Activated T-cell treated with anti-CD3 and anti-CD28 coated beads, Interleukin-2, amount 50 U/mL, for 24 hours (primary cell): ENCODE results near the gene TAOK3.
A peak's percentile ranks its signal among the peaks of the same experiment; 100 is the strongest.
"Not testable (repeated sequence)": the region's sequence is repeated elsewhere in the genome, so short reads cannot be mapped to it uniquely, and the experiment has no call there.

Experiments
- DNase-seq: peaks from one replicate; pipeline ENCODE4 v3.0.0-alpha.2; 2020
- H3K27ac Mint-ChIP-seq: 2 replicates; pipeline ENCODE4 v1.8.0; 2020; ENCODE audit warnings: mild to moderate bottlenecking, mixed read lengths
- H3K27me3 Mint-ChIP-seq: 2 replicates; pipeline ENCODE4 v1.8.0; 2020; ENCODE audit warnings: mixed read lengths
- H3K36me3 Mint-ChIP-seq: 2 replicates; pipeline ENCODE4 v1.8.0; 2020; ENCODE audit warnings: low read depth, mixed read lengths
- H3K4me1 Mint-ChIP-seq: 2 replicates; pipeline ENCODE4 v1.8.0; 2020; ENCODE audit warnings: low read depth, mixed read lengths
- H3K4me3 Mint-ChIP-seq: 2 replicates; pipeline ENCODE4 v1.8.0; 2020; ENCODE audit warnings: mild to moderate bottlenecking, moderate library complexity, mixed read lengths
- H3K9me3 Mint-ChIP-seq: 2 replicates; pipeline ENCODE4 v1.8.0; 2020; ENCODE audit warnings: mixed read lengths

The TAOK3 gene

DNA sequence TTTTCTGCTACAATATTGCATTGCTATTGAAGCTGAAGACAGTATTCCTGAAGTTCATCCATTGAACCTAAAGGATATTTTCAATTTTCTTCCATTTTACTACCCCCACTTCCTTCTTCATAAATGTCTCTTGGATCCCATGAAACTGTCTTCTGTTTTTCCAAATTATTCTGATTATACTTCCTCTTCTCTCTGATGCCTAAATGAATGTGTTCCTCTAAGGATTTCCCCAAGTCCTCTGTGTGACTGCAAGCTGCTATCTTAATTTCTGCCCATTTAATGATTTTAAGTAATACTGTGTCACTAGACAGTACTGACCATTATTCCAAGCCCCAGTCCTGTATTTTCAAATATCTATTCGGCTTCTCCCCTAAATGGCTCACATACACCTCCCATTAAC lies 102.9 kb downstream of the TAOK3 start:
- DNase-seq: no peak
- Mint-ChIP-seq H3K9me3 (no peaks in the 10 kb centered on the region), H3K27me3 (no peaks in the 10 kb centered on the region), H3K27ac (no peak overlapping the region), H3K36me3 (peaks cover 26% of the 10 kb centered on the region), H3K4me3 (no peak overlapping the region), H3K4me1 (peaks cover 7% of the 10 kb centered on the region)

DNA sequence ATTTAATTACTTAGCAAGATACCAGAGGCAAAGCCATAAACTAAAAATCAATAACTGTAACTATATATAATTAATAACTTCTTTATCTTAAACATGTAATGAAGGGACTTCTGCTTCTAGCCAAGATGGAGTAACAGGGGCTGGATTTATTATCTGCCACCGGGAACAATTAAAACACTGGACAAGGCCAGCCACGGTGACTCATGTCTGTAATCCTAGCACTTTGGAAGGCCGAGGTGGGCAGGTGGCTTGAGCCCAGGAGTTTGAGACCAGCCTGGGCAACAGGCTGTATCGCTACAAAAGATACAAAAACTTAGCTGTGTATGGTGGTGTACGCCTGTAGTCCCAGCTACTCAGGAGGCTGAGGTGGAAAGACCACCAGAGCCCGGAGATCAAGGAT lies 113.6 kb downstream of the TAOK3 start:
- Mint-ChIP-seq H3K27me3 (no peaks in the 10 kb centered on the region), H3K4me1 (peaks cover 2% of the 10 kb centered on the region), H3K27ac (no peak overlapping the region), H3K4me3 (no peak overlapping the region), H3K36me3 (peaks cover 75% of the 10 kb centered on the region), H3K9me3 (peaks cover 5% of the 10 kb centered on the region)
- DNase-seq: no peak

DNA sequence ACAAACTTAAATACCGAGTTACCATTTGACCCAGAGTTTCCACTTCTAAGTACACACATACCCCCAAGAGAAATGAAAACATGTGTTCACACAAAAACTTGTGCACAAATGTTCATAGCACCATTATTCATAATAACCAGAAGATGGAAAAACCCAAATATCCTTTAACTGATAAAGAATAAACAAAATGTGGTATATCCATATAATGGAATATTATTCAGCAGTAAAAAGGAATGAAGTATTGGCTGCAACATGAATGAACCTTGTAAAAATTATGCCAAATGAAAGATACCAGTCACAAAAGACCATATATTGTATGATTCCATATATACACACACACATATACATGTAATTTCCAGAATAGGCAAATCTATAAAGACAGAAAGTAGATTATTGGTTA lies 116.4 kb downstream of the TAOK3 start:
- H3K9me3 Mint-ChIP-seq: peaks cover 5% of the 10 kb centered on the region
- no peak for DNase-seq
- H3K4me1 Mint-ChIP-seq: peaks cover 2% of the 10 kb centered on the region
- no peak overlapping the region for H3K4me3 Mint-ChIP-seq
- no peak overlapping the region for H3K27ac Mint-ChIP-seq
- no peaks in the 10 kb centered on the region for H3K27me3 Mint-ChIP-seq
- peaks cover 64% of the 10 kb centered on the region for H3K36me3 Mint-ChIP-seq

DNA sequence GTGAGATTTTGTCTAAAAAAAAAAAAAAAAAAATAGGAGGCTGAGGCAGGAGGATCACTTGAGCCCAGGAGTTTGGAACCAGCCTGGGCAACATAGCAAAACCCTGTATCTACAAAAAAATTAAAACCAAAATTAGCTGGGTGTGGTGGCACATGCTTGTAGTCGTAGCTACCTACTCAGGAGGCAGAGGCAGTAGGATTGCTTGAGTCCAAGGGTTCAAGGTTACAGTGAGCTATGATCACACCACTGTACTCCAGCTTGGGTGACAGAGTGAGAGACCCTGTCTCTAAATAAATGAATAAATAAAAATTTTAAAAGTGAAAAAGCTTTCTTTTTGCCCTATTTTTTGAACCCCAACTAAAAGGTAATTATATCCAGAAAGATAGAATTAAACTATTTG lies 123.2 kb downstream of the TAOK3 start:
- Mint-ChIP-seq H3K27me3 (no peaks in the 10 kb centered on the region), H3K27ac (no peak overlapping the region), H3K4me1 (no peaks in the 10 kb centered on the region), H3K9me3 (no peaks in the 10 kb centered on the region), H3K36me3 (peaks cover 32% of the 10 kb centered on the region), H3K4me3 (no peak overlapping the region)
- DNase-seq: no peak

DNA sequence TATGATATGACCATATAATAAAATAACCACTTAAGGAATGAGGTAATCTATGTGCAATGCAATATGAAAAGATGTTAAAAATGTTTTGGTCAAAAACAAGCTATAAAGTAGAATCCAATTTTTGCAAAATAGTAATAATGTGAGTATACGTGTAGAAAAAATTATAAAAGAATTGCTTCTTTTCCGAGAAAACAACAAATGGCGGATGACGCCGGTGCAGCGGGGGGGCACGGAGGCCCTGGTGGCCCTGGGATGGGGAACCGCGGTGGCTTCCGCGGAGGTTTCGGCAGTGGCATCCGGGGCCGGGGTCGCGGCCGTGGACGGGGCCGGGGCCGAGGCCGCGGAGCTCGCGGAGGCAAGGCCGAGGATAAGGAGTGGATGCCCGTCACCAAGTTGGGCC lies 126.8 kb downstream of the TAOK3 start:
- not testable (repeated sequence) for H3K27me3 Mint-ChIP-seq, H3K9me3 Mint-ChIP-seq, DNase-seq, H3K4me1 Mint-ChIP-seq, H3K4me3 Mint-ChIP-seq, H3K27ac Mint-ChIP-seq
- H3K36me3 Mint-ChIP-seq: peaks cover 34% of the 10 kb centered on the region

DNA sequence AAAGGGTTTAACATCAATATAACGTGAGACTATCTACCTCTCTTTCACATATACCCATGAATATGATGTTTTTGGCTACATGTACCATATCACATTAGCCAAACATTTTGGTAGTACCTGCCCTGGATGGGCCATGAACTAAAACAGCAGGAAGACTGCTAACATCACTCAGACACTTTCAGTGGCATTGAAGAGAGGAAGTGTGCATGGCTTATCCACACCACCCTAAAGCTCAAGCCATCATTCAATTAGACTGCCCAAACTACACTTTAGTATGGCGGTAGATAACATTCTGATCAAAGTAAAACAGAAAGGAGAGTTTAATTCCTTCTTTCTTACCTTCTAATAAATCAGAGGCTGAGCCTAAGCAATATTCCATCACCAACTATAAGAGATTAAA lies 133.8 kb downstream of the TAOK3 start:
- no peaks in the 10 kb centered on the region for H3K27me3 Mint-ChIP-seq
- no peaks in the 10 kb centered on the region for H3K9me3 Mint-ChIP-seq
- peak overlapping the region; percentile 33 for H3K27ac Mint-ChIP-seq
- peaks cover 69% of the 10 kb centered on the region for H3K36me3 Mint-ChIP-seq
- H3K4me3 Mint-ChIP-seq: no peak overlapping the region
- H3K4me1 Mint-ChIP-seq: peaks cover 1% of the 10 kb centered on the region
- no peak for DNase-seq

DNA sequence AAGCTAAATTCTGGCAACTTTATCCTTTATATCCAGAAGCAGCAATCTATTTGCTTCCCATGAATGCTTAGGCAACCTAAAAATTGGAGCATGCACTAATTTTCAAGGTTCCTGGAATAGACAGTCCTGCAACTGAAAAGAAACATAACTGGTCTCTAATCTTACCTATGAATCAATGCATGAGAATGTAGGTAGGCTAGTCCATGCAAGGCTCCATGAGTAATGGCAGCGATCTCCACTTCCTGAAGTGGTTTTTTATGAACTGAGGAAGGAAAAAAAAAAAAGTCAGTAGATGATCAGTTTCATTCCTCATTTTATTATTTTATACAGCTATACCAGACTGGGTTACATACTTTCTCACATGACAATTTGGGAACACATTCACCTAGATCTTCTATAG lies 134.8 kb downstream of the TAOK3 start:
- Mint-ChIP-seq H3K27ac (peak overlapping the region; percentile 71), H3K27me3 (no peaks in the 10 kb centered on the region), H3K36me3 (peaks cover 68% of the 10 kb centered on the region), H3K4me1 (peaks cover 1% of the 10 kb centered on the region), H3K4me3 (no peak overlapping the region), H3K9me3 (no peaks in the 10 kb centered on the region)
- no peak for DNase-seq

DNA sequence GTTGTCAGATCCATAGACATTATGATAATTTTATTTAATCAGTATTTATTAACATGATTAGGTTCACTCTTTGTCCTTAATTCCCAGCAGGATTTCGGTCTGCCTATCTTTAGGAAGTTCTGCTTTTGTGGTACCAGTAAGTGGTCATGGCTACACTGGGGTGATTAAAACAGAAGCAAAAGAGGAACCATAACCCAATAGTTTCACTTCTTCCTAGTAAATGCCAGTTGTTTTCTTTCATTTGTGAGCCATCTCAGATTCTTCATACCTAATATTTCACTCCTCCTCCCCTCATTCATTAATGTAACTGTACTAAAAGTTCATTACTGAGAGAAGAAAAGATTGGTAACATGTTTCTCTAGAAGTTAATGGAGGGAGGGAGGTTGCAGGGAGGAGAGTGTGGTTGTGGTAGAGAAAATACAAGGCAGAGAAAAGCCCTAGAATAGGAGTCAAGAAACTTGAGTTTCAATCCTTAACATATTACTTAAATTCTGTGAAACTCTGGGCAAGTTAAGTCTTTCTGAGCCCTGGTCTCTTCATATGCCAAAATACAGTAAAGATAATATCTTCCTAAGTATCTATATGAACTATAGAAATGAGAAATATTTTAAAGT lies 135.5 kb downstream of the TAOK3 start:
- H3K36me3 Mint-ChIP-seq: peaks cover 71% of the 10 kb centered on the region
- DNase-seq: no peak
- H3K27ac Mint-ChIP-seq: peak overlapping the region; percentile 71
- peaks cover 1% of the 10 kb centered on the region for H3K4me1 Mint-ChIP-seq
- no peaks in the 10 kb centered on the region for H3K27me3 Mint-ChIP-seq
- H3K4me3 Mint-ChIP-seq: no peak overlapping the region
- H3K9me3 Mint-ChIP-seq: no peaks in the 10 kb centered on the region

DNA sequence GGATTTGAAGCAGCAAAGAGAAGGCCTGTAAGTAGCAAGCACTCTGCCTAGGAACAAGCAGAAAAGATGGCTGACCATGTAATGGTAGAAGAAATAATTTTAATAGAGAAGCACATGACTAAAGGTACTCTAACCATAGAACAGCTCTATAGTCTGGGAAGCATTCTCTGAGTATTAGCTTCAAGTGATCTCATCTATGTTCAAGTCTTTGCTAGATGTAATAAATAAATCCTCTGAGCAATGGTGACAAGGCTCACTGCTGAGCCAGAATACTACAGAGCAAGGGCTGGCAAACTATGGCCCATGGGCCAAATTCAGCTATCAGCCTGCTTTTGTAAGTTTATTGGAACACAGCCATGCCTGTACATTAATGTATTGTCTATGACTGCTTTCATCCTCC lies 152.0 kb downstream of the TAOK3 start:
- H3K27ac Mint-ChIP-seq: no peak overlapping the region
- H3K27me3 Mint-ChIP-seq: no peaks in the 10 kb centered on the region
- H3K36me3 Mint-ChIP-seq: peaks cover 48% of the 10 kb centered on the region
- no peak for DNase-seq
- H3K4me1 Mint-ChIP-seq: no peaks in the 10 kb centered on the region
- H3K9me3 Mint-ChIP-seq: no peaks in the 10 kb centered on the region
- H3K4me3 Mint-ChIP-seq: no peak overlapping the region

DNA sequence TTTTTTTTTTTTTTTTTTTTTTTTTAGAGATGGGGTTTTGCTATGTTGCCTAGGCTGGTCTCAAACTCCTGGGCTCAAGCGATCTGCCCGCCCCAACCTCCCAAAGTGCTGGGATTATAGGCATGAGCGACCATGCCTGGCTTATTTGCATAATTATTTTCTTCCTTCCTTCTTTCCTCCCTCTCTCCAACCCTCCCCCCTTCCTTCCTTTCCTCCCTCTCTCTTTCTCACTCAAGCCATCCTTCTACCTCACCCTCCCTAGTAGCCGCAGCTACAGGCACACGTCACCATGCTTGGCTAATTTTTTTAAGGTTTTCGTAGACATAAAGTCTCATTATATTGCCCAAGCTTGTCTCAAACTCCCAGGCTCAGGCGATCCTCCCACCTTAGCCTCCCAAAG lies 152.9 kb downstream of the TAOK3 start:
- Mint-ChIP-seq H3K9me3 (no peaks in the 10 kb centered on the region), H3K27me3 (no peaks in the 10 kb centered on the region), H3K4me3 (no peak overlapping the region), H3K27ac (no peak overlapping the region), H3K4me1 (no peaks in the 10 kb centered on the region), H3K36me3 (peaks cover 46% of the 10 kb centered on the region)
- DNase-seq: no peak

DNA sequence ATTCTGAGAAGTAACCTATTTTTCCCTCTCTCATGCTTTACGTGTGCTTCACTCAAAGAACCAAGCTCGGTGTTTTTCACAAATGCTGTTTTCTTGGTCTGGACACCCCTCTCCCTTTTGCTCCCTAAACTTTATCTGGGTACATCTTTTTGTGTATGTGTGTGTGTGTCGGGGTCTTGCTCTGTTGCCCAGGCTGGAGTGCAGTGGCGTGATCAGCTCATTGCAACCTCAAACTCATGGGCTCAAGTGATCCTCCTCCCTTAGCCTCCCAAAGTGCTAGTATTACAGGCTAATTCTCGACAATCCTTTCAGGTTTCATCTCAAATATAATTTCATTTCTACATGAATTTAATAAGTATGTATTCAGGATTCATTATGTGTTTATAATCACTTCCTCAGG lies 153.6 kb downstream of the TAOK3 start:
- no peak for DNase-seq
- Mint-ChIP-seq H3K9me3 (no peaks in the 10 kb centered on the region), H3K4me1 (no peaks in the 10 kb centered on the region), H3K27ac (no peak overlapping the region), H3K27me3 (no peaks in the 10 kb centered on the region), H3K4me3 (no peak overlapping the region), H3K36me3 (peaks cover 42% of the 10 kb centered on the region)

DNA sequence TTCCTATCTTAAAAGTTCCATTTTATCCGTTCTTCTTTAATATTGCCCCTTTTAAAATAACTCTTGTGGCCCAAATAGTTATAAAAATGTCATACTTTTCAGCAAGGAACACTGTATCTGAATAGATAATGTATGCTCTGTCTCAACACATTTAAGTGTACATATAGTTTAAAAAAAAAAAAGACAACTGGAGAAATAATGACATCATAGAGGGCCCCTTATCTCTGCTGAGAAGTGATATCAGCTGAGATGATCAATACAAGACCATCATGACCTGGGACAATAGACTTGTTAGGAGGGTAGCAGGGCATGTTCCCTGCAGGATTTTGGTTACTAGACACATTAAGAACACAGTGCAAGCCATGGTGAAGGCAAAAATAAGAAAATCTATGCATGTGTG lies 159.3 kb downstream of the TAOK3 start:
- DNase-seq: no peak
- Mint-ChIP-seq H3K4me1 (no peaks in the 10 kb centered on the region), H3K27me3 (no peaks in the 10 kb centered on the region), H3K36me3 (peaks cover 66% of the 10 kb centered on the region), H3K9me3 (no peaks in the 10 kb centered on the region), H3K4me3 (no peak overlapping the region), H3K27ac (no peak overlapping the region)

DNA sequence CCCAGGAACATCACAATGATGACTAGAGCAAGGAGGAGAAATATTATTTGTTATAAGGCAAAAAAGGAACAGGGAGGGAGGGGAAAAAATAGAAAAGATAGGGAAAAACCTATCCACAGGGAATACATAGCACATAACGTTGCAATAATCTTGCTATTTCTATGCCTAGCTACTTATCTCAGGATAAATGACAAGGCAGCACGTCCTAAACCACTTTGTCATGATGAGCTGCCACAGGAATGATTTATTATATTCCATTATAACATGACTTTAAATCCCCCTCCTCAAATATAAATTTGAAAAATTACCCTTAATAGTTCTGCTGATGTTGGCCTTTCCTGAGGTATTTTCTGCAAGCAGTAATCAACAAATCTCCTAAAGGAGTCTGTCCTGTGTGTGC lies 160.1 kb downstream of the TAOK3 start:
- Mint-ChIP-seq H3K36me3 (peaks cover 68% of the 10 kb centered on the region), H3K4me3 (no peak overlapping the region), H3K4me1 (no peaks in the 10 kb centered on the region), H3K9me3 (no peaks in the 10 kb centered on the region), H3K27me3 (no peaks in the 10 kb centered on the region), H3K27ac (no peak overlapping the region)
- no peak for DNase-seq

DNA sequence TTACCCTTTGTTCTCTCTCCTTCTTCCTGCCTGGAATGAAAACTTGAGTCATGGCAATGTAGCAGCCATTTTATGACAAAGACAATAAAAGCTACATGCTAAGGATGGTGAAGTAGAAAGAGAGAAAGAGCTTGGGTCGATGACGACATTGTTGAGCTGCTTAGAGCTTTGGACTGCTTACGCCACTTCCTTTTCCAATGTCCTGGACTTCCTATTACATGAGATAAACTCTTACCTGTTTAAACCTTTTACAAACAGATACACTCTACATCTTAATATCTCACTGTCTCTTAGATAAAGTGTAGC lies 166.6 kb downstream of the TAOK3 start:
- Mint-ChIP-seq H3K27me3 (no peaks in the 10 kb centered on the region), H3K9me3 (no peaks in the 10 kb centered on the region), H3K27ac (peak overlapping the region; percentile 11), H3K36me3 (peaks cover 53% of the 10 kb centered on the region), H3K4me1 (peaks cover 7% of the 10 kb centered on the region), H3K4me3 (no peak overlapping the region)
- DNase-seq: no peak

DNA sequence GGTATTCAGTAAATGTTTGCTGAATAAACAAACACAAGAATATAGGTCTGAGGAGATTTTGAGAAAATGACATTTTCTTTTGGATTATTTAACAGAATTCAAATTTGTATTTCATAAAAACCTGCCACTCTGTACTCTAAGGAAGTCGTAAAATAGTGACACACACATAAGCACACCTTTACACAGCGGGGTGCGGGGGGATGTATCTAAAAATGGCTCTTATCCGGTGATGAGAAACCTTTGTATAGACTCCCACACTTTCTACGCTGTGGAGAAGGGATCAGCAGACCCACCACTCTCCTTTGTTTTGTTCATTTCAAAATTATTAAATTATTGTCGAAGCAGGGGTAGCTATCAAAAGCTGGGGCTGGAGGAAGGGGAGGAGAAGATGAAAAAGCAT lies 178.7 kb downstream of the TAOK3 start:
- no peaks in the 10 kb centered on the region for H3K4me1 Mint-ChIP-seq
- no peaks in the 10 kb centered on the region for H3K9me3 Mint-ChIP-seq
- H3K4me3 Mint-ChIP-seq: no peak overlapping the region
- DNase-seq: no peak
- peaks cover 65% of the 10 kb centered on the region for H3K36me3 Mint-ChIP-seq
- H3K27ac Mint-ChIP-seq: peak overlapping the region; percentile 50
- H3K27me3 Mint-ChIP-seq: no peaks in the 10 kb centered on the region

DNA sequence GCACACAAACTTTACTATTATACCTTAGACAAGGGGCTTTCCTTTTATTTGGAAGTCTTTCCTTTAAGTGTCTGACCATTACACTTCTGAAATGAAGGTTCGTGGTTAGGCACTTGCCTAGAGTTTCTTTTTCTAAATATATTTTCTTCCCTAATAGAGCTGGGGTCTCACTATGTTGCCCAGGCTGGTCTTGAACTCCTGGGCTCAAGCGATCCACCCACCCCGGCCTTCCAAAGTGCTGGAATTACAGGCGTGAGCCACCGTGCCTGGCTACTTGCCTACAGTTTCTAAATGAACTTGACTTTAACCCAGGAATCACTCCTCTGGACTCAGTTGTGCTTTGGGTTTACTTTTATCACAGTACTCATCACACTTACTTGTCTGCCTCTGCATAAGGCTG lies 179.2 kb downstream of the TAOK3 start:
- H3K36me3 Mint-ChIP-seq: peaks cover 65% of the 10 kb centered on the region
- H3K4me1 Mint-ChIP-seq: no peaks in the 10 kb centered on the region
- H3K9me3 Mint-ChIP-seq: no peaks in the 10 kb centered on the region
- H3K4me3 Mint-ChIP-seq: no peak overlapping the region
- no peak for DNase-seq
- H3K27ac Mint-ChIP-seq: peak overlapping the region; percentile 50
- H3K27me3 Mint-ChIP-seq: no peaks in the 10 kb centered on the region
